GM12875 (cell line): Measurements from ENCODE around the gene RSL1D1.
"Not testable (repeated sequence)": the region's sequence is repeated elsewhere in the genome, so short reads cannot be mapped to it uniquely, and the experiment has no call there.

Experiments
- H3K4me3 ChIP-seq: one replicate; pipeline ENCODE4 v1.5.1; 2011; ENCODE audit warnings: low read depth, low read length, control low read depth
- CTCF ChIP-seq: IDR thresholded peaks from 2 replicates; pipeline ENCODE4 v1.5.1; 2011; ENCODE audit warnings: low read depth, mild to moderate bottlenecking, control low read depth, inconsistent platforms, low read length, moderate library complexity, borderline replicate concordance; ENCODE audit not compliant: insufficient read depth

RSL1D1 gene

GRCh38 chr16:11816123-11816522, 35.2 kb downstream of the RSL1D1 start:
- TF ChIP-seq CTCF = no peak
- no peak overlapping the region for H3K4me3 ChIP-seq

- H3K4me3 ChIP-seq = not testable (repeated sequence)
These were observed 36.5 kb downstream of the RSL1D1 start for GRCh38 chr16:11814800-11815199.

GRCh38 chr16:11806721-11807120, 44.6 kb downstream of the RSL1D1 start:
- no peak for TF ChIP-seq CTCF
- no peak overlapping the region for H3K4me3 ChIP-seq

GRCh38 chr16:11805556-11805955, 45.8 kb downstream of the RSL1D1 start:
- no peak overlapping the region for H3K4me3 ChIP-seq
- TF ChIP-seq CTCF = no peak

- TF ChIP-seq CTCF = no peak
- H3K4me3 ChIP-seq = no peak overlapping the region
These were observed 49.8 kb downstream of the RSL1D1 start for GRCh38 chr16:11801481-11802021.

GRCh38 chr16:11800382-11800718, 51.0 kb downstream of the RSL1D1 start:
- no peak overlapping the region for H3K4me3 ChIP-seq
- TF ChIP-seq CTCF = no peak

GRCh38 chr16:11799509-11800381, 51.6 kb downstream of the RSL1D1 start:
- no peak overlapping the region for H3K4me3 ChIP-seq
- no peak for TF ChIP-seq CTCF

- TF ChIP-seq CTCF = no peak
- H3K4me3 ChIP-seq = no peak overlapping the region
These were observed 52.3 kb downstream of the RSL1D1 start for GRCh38 chr16:11799017-11799381.
